NB4 (cell line): ENCODE results near the gene FRYL.

Source experiments
- MYC ChIP-seq: IDR thresholded peaks from 2 replicates; pipeline ENCODE4 v1.6.1; 2011; ENCODE audit warnings: low read depth, low read length
- TF ChIP-seq, protein P1 (sequence below): IDR thresholded peaks from one replicate; pipeline ENCODE4 v1.5.1; 2012; ENCODE audit warnings: low read depth, low read length

DNA sequence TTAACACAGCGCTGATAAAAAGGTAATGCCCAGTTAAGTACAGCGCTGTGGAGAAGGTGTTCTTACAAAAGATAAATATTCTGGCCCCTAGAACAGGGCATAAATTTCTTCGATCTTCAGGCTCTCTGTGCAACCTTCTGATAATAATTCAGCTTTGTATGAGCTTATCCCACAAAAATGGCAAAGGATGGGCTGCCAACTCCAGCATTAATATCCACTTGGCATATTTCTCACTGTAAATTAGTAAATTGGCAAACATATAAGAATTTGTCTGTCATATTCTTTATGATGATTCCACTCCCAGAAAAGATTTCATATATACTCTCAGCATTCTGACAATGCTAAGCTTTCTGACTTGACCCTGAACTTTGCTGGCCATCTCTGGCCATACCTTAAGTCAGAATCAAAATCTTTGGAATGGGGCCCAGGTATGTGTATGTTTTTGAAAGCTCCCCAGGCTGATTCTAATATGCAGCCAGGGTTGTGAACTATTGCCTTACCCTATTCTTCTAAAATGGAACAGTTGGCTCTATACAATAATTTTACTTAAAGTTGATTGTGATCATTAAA lies 134.8 kb downstream of the FRYL start:
- TF ChIP-seq, protein P1, sequence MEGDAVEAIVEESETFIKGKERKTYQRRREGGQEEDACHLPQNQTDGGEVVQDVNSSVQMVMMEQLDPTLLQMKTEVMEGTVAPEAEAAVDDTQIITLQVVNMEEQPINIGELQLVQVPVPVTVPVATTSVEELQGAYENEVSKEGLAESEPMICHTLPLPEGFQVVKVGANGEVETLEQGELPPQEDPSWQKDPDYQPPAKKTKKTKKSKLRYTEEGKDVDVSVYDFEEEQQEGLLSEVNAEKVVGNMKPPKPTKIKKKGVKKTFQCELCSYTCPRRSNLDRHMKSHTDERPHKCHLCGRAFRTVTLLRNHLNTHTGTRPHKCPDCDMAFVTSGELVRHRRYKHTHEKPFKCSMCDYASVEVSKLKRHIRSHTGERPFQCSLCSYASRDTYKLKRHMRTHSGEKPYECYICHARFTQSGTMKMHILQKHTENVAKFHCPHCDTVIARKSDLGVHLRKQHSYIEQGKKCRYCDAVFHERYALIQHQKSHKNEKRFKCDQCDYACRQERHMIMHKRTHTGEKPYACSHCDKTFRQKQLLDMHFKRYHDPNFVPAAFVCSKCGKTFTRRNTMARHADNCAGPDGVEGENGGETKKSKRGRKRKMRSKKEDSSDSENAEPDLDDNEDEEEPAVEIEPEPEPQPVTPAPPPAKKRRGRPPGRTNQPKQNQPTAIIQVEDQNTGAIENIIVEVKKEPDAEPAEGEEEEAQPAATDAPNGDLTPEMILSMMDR, result no peak
- no peak for TF ChIP-seq MYC
